ENCODE results near the gene NLRP9.

DNA sequence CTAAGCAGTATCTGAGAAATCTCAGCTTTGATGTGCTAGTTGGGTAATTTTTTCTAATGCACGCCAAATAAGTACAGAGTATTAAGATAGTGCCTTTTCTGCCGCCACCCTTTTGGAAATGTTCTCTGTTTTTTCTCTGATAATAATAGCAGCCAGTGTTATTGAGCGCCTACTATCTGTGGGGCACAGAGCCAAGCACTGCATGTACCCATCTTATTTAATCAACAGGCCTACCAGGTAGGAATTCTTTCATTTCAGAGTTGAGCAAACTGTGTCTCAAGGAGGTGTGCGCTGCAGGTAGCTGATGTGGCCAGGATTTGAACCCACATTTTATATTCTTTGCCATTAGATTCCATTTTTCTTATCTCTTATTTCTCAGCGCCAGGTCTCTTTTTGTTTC, 61.8 kb downstream of the NLRP9 start:
- TF ChIP-seq, protein P1, sequence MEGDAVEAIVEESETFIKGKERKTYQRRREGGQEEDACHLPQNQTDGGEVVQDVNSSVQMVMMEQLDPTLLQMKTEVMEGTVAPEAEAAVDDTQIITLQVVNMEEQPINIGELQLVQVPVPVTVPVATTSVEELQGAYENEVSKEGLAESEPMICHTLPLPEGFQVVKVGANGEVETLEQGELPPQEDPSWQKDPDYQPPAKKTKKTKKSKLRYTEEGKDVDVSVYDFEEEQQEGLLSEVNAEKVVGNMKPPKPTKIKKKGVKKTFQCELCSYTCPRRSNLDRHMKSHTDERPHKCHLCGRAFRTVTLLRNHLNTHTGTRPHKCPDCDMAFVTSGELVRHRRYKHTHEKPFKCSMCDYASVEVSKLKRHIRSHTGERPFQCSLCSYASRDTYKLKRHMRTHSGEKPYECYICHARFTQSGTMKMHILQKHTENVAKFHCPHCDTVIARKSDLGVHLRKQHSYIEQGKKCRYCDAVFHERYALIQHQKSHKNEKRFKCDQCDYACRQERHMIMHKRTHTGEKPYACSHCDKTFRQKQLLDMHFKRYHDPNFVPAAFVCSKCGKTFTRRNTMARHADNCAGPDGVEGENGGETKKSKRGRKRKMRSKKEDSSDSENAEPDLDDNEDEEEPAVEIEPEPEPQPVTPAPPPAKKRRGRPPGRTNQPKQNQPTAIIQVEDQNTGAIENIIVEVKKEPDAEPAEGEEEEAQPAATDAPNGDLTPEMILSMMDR (IDR thresholded peaks at IDR 0.05; ENCODE audit: poor library complexity), result no peak
- TF ChIP-seq EZH2 (IDR thresholded peaks at IDR 0.05; ENCODE audit: borderline replicate concordance) (no peak), EZH2phosphoT487 (IDR thresholded peaks at IDR 0.05; ENCODE audit: low read depth, severe bottlenecking, unreplicated experiment) (no peak)
